NCI-H1417 treated with DMSO at 0.1 percent for 48 hours (cell line): ENCODE results near the gene TAX1BP1.

Experiments
- DNase-seq: peaks from one replicate; lab custom pipeline; 2025; lab: John Stamatoyannopoulos, UW

Gene TAX1BP1

DNA sequence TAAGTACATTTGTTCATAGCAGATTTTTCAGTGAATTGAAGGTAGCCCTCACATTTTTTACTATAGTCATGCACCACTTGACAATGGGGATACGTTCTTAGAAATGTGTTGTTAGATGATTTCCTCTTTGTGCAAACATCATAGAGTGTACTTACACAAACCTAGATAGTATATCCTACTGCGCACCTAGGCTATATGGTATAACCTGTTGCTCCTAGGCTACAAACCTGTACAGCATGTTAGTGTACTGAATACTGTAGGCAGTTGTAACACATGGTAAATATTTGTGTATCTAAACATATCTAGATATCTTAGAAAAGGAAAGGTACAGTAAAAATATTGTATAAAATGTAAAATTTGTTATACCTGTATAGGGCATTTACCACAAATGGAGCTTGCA lies 41.2 kb downstream of the TAX1BP1 start:
- DNase-seq, result no peak

DNA sequence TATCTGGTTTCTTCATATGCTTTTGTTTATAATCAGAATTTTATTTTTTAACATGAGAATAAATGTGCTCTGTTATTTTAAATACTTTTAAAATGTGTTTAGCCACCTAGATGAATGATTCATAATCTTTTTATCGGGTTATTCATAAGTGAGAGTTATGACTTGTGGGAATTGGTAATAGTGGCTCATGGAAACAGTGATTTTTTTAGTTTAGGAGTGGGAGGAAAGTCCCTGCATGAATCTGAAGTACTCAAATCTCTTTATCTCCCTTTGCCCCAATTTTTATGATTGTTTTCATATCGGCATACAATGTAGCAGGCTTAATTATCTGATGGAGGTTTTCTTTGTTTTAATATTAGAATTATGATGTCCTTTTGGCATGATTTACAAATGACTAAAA lies 42.9 kb downstream of the TAX1BP1 start:
- no peak for DNase-seq

DNA sequence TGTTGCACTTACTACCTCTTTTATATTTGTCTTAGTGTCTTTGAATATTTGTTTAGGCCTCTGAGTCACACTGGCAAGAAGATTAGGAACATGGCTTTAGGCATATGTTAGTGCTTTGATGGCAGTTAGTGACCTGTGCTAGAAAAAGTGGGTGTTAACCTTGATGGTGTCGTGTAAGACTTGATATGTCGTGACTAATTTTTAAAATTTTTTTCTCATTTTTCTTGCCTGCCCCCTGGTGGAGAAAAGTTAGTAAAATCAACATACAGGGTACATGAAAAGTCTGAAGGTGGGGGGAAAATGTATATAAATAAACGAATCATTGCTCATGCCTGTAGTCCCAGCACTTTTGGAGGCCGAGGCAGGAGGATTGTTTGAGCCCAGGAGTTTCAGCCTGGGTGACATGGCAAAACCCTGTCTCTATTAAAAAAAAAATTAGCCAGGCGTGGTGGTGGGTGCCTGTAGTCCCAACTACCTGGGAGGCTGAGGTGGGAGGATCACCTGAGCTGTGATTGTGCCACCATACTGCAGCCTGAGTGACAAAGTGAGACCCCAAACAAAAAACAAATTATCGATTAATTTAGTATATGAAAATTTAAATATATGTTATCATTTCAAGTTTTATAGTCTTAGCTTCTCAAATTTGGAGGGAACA lies 44.6 kb downstream of the TAX1BP1 start:
- no peak for DNase-seq

DNA sequence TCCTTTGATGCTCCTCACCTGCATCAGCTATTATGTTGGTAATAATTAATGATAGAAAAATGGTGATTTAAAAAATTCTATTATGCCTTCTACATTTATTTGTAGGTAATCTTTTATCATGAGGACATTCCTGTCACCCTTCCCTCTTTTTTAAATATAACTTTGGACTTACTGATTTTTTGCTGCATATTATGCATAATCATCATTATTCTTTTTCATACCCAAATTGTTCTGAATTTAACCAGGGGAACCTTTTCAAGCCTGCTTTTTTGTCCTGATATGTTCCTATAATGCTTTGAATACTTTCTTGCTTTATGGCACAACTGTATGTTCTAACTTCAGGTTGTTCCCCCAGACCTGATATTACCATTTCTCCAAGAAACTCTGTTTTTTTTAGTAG lies 48.5 kb downstream of the TAX1BP1 start:
- no peak for DNase-seq

DNA sequence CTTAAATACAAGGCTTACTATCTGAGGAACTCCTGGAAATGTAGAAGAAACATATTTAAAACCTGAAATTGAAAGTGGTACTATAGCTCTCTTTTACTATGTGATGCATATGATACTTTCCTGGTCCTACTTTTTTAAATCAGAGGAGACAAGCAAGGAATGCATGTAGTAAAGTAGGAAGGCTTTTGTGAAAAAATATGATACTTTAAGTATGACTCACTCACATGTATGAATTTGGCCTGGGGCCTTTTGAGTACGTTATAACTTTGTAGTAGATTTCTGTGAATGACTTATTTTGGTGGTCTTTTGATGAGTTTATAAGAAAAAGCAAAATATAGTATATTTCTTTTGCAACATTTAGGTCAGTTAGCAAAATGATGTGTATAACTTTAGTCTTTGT lies 53.8 kb downstream of the TAX1BP1 start:
- no peak for DNase-seq

DNA sequence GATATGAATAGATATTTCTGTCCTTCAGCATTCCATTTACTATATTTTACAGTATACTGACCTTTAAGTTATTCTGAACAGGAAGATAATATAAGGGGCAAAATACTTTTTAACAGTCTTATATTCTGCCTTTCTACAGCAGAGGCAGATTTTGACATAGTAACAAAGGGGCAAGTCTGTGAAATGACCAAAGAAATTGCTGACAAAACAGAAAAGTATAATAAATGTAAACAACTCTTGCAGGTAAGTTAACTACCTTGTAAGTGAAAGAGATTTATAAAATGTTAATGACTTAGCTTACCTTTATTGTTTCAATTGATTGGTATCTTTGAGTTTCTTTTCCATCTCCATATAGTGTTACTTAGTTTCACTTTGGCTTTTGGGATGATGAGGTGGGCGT lies 56.0 kb downstream of the TAX1BP1 start:
- DNase-seq, result no peak

GRCh38 chr7:27799212-27799611 lies 59.2 kb downstream of the TAX1BP1 start:
- DNase-seq, result no peak

- DNase-seq, result no peak
These were observed 63.0 kb downstream of the TAX1BP1 start for GRCh38 chr7:27802999-27803398.

DNA sequence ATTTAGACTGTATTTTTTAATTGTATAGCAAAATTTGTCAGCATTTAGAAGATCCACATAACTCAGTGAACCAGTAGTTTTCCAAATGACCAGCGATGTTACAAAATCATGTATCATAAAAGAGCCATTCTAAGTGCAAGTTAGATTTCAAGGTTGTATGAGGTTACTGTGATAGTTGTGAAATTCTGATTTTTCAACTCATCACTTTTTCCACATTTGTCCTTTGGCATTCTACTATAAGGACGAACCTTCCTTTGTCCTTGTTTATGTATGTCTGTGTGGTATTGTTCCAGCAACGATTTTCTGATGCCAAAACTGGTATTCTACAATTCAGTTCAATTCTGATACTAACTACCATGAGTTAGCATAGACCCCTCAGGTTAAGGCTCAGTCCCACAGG lies 64.2 kb downstream of the TAX1BP1 start:
- no peak for DNase-seq

GRCh38 chr7:27808626-27809025 lies 68.7 kb downstream of the TAX1BP1 start:
- no peak for DNase-seq

DNA sequence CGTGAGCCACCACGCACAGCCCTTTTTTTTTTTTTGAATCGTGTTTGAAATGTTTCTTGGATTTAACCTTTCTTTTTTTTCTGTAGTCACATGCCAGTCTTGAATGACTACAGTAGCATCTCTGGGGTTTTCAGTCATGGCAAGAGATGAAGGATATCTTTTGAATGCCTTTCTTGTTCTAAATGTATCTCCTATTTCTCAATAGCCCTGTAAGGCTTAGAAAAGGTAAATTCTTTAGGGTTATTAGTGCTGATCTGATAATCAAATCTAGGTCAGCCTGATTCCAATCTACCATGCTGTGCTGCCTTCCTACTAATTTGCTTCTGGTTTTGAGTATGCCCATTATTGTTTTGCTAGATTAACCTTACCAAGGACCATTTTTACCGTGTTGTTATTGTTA lies 70.2 kb downstream of the TAX1BP1 start:
- no peak for DNase-seq

- no peak for DNase-seq
These were observed 72.7 kb downstream of the TAX1BP1 start for GRCh38 chr7:27812706-27813105.

DNA sequence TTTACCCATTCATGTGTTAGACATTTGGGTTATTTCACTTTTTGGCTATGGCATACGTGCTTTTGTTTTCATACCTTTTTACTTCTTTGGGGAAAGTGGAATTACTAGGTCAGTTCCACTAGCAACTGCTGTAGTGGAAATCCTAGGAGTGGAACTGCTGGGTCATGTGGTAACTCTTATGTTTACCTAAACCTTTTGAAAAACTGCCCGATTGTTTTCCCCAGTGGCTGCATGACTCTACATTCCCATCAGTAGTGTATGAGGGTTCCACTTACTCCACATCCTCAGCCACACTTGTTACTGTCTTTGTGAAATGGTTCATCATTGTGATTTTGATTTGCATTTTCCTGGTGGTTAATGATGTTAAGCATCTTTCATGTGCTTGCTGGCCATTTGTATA lies 82.3 kb downstream of the TAX1BP1 start:
- DNase-seq, result no peak

- DNase-seq, result no peak
These were observed 85.9 kb downstream of the TAX1BP1 start for GRCh38 chr7:27825891-27826290.

GRCh38 chr7:27826357-27826756 lies 86.4 kb downstream of the TAX1BP1 start:
- no peak for DNase-seq

- DNase-seq, result no peak
These were observed 94.4 kb downstream of the TAX1BP1 start for GRCh38 chr7:27834179-27834921.

DNA sequence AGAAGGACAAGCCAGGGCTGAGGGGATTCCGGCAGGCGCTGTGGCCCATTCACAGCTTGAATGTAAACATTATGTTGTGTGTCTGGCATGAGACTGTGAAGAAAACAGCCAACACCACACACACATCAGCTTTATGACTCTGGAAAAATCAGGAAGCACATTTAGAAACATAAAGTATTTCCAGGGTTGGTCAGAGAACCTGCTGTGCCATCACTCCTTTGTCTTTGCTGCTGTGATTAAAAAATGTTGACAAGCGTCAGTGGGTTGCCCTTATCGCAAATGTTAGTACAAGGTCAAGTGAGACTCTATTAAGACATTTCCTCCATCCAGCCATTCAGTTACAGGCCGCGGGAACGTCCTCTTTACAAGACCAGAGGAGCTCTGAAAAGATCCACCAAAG lies 95.4 kb downstream of the TAX1BP1 start:
- no peak for DNase-seq

DNA sequence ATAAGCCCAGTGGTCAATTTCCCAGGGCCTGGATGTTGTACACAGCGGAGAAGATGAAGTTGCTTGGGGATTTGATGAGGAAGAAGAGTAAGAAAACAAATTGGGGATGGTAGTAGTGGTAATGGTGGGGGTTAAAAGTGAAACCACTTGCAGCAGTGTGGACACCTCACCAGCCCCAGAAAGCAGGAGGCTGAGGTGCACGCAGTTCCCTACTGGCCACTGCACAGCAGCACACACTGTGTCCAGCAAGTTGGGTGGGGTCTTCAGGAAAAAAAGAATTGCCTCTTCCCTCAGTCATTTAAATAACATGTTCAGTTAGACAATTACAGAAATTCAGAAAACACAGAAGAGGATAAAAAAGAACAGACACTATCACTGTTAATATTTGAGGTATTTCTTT lies 96.6 kb downstream of the TAX1BP1 start:
- no peak for DNase-seq

- no peak for DNase-seq
These were observed 99.1 kb downstream of the TAX1BP1 start for GRCh38 chr7:27839099-27839498.

DNA sequence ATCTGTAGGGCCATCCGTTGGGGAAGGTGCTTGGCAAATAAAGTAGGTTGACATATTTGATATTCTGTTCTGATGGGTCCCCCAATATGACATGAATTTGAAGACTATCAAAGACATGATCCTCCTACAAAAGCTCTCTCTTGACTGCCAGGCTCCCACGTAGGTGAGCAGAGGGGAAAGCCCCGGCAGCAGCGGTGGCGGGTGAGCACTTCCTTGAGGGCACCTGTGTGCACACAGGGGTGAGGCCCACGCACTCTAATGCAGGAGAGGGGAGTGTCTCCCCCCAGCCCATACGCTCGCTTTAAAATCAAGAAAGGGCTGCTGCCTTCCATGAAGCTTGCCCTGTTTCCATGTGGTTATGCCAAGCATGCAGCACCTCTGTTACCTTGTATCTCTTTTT lies 100.4 kb downstream of the TAX1BP1 start:
- no peak for DNase-seq

DNA sequence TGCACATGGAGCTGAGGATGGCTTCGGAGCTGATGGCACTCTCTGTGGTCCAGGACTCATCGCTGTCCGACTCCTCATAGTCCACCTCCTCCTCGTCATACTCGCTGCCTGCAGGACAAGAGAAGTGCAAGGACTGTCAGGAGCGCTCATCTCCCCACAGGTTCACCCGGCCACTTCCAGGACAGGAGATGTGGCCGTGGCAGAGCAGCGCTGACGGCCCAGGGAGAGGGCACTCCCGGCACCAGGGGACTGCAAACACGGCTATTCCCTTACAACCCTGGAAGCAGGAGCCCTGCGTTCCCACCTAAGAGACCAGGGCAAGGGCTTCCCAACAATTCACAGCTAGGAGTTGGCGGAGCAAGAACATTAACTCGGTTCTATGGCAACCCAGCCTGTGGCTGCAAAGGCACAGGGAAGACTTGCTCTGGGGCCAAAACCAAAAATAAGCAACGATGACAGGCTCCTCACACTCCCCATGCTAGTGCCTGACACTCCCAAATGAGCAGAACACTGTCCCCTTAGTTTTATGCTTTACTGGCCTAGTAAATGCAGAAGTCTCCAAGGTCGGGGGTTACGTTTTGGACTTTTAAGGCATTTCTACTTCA lies 100.9 kb downstream of the TAX1BP1 start:
- no peak for DNase-seq

DNA sequence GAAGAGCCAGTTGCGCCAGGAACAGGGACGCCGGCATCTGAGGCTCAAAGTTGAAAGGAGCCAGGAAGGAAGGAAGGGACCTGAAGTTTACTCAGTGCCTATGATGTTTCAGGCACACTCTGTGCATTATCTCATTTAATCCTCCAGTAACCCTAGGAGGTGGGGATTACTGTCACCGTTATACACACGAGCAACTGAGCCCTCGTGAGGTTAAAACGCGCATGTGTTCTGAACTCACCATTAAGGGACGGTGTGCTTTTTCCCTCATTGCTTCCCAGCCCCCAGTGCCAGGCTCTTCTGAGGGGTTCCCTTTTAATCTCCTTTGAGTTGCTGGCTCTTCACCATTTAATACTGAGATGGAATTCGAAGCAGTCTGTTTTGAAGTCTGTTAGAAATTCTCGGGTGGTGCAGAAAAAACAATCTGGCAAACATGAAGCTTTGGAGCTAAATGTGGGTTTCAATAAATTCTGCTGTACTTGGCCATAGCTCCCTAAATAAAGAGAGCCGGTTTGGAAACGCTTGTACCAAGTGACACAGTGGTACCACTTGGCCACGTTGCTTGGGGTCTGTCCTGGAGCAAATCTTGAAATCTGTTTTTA lies 102.2 kb downstream of the TAX1BP1 start:
- DNase-seq, result no peak

- no peak for DNase-seq
These were observed 102.9 kb downstream of the TAX1BP1 start for GRCh38 chr7:27842851-27843250.
